Activated CD8-positive, alpha-beta T cell treated with anti-CD3 and anti-CD28 coated beads, Interleukin-2, amount 10 ng/mL, durations not matched to agents 7 days and 5 days (primary cell): Measurements from ENCODE around the gene OPN4. TPM values are rescaled to one million over a fixed set of nuclear protein-coding genes. Genes with fewer than 3 reads are reported as not detected.

ENCODE experiments used
- ATAC-seq: fragments of 150-1000 bp; cut with Tn5 transposase; one replicate; pipeline ENCODE4 v1.10.0; 2021; ENCODE audit warnings: moderate library complexity
- CTCF ChIA-PET: fragments of 350-600 bp; sonication (Branson Sonifier 250); formaldehyde crosslinking; loops from one replicate; lab custom pipeline; 2021; ENCODE audit warnings: antibody characterized with exemption; lab: Charles Lee
- POLR2A ChIA-PET: fragments of 350-600 bp; sonication (Branson Sonifier 250); formaldehyde crosslinking; loops from one replicate; lab custom pipeline; 2021; ENCODE audit warnings: antibody characterized with exemption; lab: Charles Lee
- DNase-seq: peaks from one replicate; pipeline ENCODE4 v3.0.0-alpha.2; 2020
- H3K27ac Mint-ChIP-seq: one replicate; pipeline ENCODE4 v1.8.0; 2021; ENCODE audit warnings: mild to moderate bottlenecking, mixed read lengths
- H3K27me3 Mint-ChIP-seq: one replicate; pipeline ENCODE4 v1.8.0; 2021; ENCODE audit warnings: low read depth, mixed read lengths
- H3K36me3 Mint-ChIP-seq: one replicate; pipeline ENCODE4 v1.8.0; 2021; ENCODE audit warnings: low read depth, mixed read lengths
- H3K4me1 Mint-ChIP-seq: one replicate; pipeline ENCODE4 v1.8.0; 2021; ENCODE audit warnings: low read depth, mixed read lengths
- H3K4me3 Mint-ChIP-seq: one replicate; pipeline ENCODE4 v1.8.0; 2021; ENCODE audit warnings: mild to moderate bottlenecking, mixed read lengths
- H3K9me3 Mint-ChIP-seq: one replicate; pipeline ENCODE4 v1.8.0; 2022; ENCODE audit warnings: mixed read lengths; ENCODE audit not compliant: insufficient read depth
- total RNA-seq, 2 experiments: library from RNA; stranded (reverse); gene quantifications; one replicate each; pipeline ENCODE4 v1.2.3, GENCODE V29; 2021

The OPN4 gene
- total RNA-seq, 2 experiments from 2014 or later: not detected

GRCh38 chr10:86665868-86666267 lies 11.5 kb downstream of the OPN4 start:
- Mint-ChIP-seq H3K4me3 (no peak overlapping the region), H3K27me3 (no peaks in the 10 kb centered on the region), H3K36me3 (no peaks in the 10 kb centered on the region), H3K27ac (no peak overlapping the region), H3K4me1 (no peaks in the 10 kb centered on the region), H3K9me3 (no peaks in the 10 kb centered on the region)
- ChIA-PET POLR2A (no interaction called here), CTCF (interaction anchor here (1.2 kb wide), 1 partner anchor 27 kb away, joined by 4 read pairs; no protein-coding TSS in a partner anchor)
- DNase-seq: no peak
- no peak for ATAC-seq

- Mint-ChIP-seq H3K27me3 (no peaks in the 10 kb centered on the region), H3K9me3 (no peaks in the 10 kb centered on the region), H3K36me3 (no peaks in the 10 kb centered on the region), H3K4me1 (no peaks in the 10 kb centered on the region), H3K4me3 (no peak overlapping the region), H3K27ac (no peak overlapping the region)
- ChIA-PET CTCF (interaction anchor here (1.2 kb wide), 1 partner anchor 27 kb away, joined by 4 read pairs; no protein-coding TSS in a partner anchor), POLR2A (no interaction called here)
- DNase-seq (no peak), ATAC-seq (no peak)
These were observed 12.2 kb downstream of the OPN4 start for GRCh38 chr10:86666538-86666937.

DNA sequence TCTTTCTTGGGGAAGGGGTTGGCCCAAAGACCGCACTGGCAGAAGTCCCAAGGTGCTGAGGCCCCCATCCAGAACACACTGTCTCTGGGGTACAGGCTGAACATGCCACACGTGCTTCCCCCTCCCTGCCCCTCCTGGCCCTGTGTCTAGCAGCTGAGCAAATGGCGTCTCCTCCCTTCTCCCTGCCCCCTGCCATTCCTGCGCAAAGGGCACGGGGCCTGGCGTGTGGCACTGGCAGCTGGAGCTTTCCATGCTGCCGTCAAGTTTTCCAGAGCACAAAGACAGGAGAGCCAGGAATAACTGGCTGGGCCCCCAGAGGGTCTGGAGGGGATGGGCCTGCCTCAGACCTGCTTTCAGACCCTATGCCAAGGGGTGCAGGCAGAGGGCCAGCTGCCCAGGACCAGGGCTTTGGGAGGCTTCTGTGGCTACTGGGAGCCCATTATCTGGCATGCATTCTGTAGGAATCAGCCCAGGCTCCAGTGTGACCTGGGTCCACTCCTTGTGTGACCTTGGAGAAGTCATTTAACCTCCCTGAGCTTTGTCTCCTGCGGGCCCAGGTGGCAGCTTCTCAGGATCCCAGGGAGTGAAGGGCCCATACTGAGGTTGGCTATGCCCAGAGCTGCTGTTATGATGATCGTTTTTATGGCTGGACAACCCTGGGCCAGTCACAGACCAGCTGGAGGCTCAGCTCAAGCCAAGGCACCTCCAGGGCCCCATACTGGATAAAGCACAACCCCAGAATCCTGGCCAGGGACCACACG lies 13.3 kb downstream of the OPN4 start:
- H3K9me3 Mint-ChIP-seq: no peaks in the 10 kb centered on the region
- no peaks in the 10 kb centered on the region for H3K36me3 Mint-ChIP-seq
- no peaks in the 10 kb centered on the region for H3K4me1 Mint-ChIP-seq
- ATAC-seq (no peak), DNase-seq (no peak)
- H3K4me3 Mint-ChIP-seq: no peak overlapping the region
- no peak overlapping the region for H3K27ac Mint-ChIP-seq
- no peaks in the 10 kb centered on the region for H3K27me3 Mint-ChIP-seq
- POLR2A ChIA-PET: no interaction called here
- CTCF ChIA-PET: no interaction called here

DNA sequence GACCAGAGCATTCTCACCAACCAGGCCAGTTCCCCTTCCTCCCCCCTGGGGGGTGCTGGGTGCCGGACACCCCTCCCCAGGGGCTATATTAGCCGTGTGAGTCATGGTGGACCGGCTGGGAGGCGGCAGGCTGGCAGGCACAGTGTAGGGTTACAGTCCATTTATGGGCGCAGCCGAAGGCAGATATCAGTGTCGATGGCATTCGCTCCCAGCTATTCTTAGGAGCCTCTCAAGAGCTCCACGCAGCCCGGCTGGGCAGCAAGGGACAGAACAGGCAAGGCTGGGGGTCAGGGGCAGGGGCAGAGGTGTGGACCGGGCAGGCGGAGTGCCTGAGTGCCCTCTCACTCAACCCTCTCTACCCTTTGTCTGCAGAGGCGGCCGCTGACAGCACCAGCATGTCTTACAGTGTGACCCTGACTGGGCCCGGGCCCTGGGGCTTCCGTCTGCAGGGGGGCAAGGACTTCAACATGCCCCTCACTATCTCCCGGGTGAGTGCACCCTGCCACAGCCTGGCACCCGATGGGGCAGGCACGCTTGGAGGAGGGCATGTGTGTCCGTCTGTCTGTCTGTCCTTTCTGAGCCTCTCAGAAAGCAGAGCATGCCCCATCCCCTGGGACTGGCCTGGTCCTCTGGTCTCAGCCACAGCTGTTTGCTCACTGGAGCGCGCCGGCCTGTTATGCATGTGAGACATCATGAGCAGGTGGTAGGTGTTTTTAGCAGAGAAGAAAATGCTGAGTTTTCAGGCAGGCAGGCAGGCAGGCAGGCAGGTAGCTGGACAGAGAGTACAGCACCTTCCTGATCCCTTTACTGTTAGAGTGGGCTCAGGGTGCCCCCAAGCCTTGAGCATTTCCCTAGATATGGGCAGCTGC lies 14.2 kb downstream of the OPN4 start, which contains the start of gene LDB3:
Gene LDB3, plus strand, starts transcription at position 215 of the 869 bp plus-strand sequence. Its CDS starts 181 bp downstream, at position 396.
- H3K36me3 Mint-ChIP-seq: no peaks in the 10 kb centered on the region
- no peak within 1 kb of the TSS for H3K4me3 Mint-ChIP-seq
- CTCF ChIA-PET: no interaction called here

GRCh38 chr10:86670290-86670811 lies 16.0 kb downstream of the OPN4 start:
- ChIA-PET POLR2A (no interaction called here), CTCF (no interaction called here)
- DNase-seq (no peak), ATAC-seq (no peak)
- no peak overlapping the region for H3K27ac Mint-ChIP-seq
- H3K36me3 Mint-ChIP-seq: no peaks in the 10 kb centered on the region
- no peak overlapping the region for H3K4me3 Mint-ChIP-seq
- H3K27me3 Mint-ChIP-seq: no peaks in the 10 kb centered on the region
- H3K4me1 Mint-ChIP-seq: no peaks in the 10 kb centered on the region
- no peaks in the 10 kb centered on the region for H3K9me3 Mint-ChIP-seq

More for the DNA sequence above, 14.2 kb downstream of the OPN4 start, which contains the start of gene LDB3:
- H3K27me3 Mint-ChIP-seq: no peaks in the 10 kb centered on the region
- DNase-seq: no peak
- ATAC-seq: no peak
- H3K4me1 Mint-ChIP-seq: no peaks in the 10 kb centered on the region
- H3K9me3 Mint-ChIP-seq: no peaks in the 10 kb centered on the region
- POLR2A ChIA-PET: interaction anchor here (0.6 kb wide), 1 partner anchor 233 kb away, joined by 3 read pairs; no protein-coding TSS in a partner anchor
- H3K27ac Mint-ChIP-seq: no peak within 1 kb of the TSS

DNA sequence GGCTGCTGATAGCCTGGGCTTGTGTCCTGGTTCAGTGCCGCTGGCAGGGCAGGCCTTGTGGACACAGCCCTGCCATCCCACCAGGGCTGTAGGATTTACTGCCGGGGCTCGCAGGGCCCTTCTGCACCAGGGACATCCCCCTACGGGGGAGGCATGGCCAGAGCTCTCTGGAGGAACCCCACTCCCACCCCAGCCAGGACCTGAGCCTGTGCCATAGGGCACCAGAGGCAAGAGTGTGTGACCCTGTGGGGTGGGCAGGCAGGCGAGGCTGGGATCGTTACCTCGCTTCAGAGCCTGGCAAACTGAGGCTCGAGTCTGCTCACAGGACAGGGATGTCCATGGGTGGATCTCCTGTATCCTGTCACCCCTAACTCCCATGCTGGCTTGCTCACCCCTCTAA lies 16.5 kb downstream of the OPN4 start:
- no peak overlapping the region for H3K4me3 Mint-ChIP-seq
- H3K27me3 Mint-ChIP-seq: no peaks in the 10 kb centered on the region
- ATAC-seq (no peak), DNase-seq (no peak)
- no peak overlapping the region for H3K27ac Mint-ChIP-seq
- POLR2A ChIA-PET: no interaction called here
- H3K9me3 Mint-ChIP-seq: no peaks in the 10 kb centered on the region
- H3K36me3 Mint-ChIP-seq: no peaks in the 10 kb centered on the region
- CTCF ChIA-PET: no interaction called here
- H3K4me1 Mint-ChIP-seq: no peaks in the 10 kb centered on the region

GRCh38 chr10:86671419-86671818 lies 17.1 kb downstream of the OPN4 start:
- no peaks in the 10 kb centered on the region for H3K27me3 Mint-ChIP-seq
- CTCF ChIA-PET: no interaction called here

GRCh38 chr10:86671985-86672710 lies 17.8 kb downstream of the OPN4 start:
- Mint-ChIP-seq H3K27ac (no peak overlapping the region), H3K4me3 (no peak overlapping the region), H3K9me3 (no peaks in the 10 kb centered on the region), H3K36me3 (no peaks in the 10 kb centered on the region), H3K4me1 (no peaks in the 10 kb centered on the region), H3K27me3 (no peaks in the 10 kb centered on the region)
- ATAC-seq: no peak
- POLR2A ChIA-PET: no interaction called here
- CTCF ChIA-PET: no interaction called here
- no peak for DNase-seq

More at GRCh38 chr10:86671419-86671818, 17.1 kb downstream of the OPN4 start:
- H3K4me3 Mint-ChIP-seq: no peak overlapping the region
- DNase-seq (no peak), ATAC-seq (no peak)
- no peaks in the 10 kb centered on the region for H3K4me1 Mint-ChIP-seq
- POLR2A ChIA-PET: no interaction called here
- no peaks in the 10 kb centered on the region for H3K9me3 Mint-ChIP-seq
- H3K27ac Mint-ChIP-seq: no peak overlapping the region
- no peaks in the 10 kb centered on the region for H3K36me3 Mint-ChIP-seq

GRCh38 chr10:86673216-86673826 lies 19.0 kb downstream of the OPN4 start:
- DNase-seq (no peak), ATAC-seq (no peak)
- Mint-ChIP-seq H3K9me3 (no peaks in the 10 kb centered on the region), H3K27ac (no peak overlapping the region), H3K27me3 (no peaks in the 10 kb centered on the region), H3K4me3 (no peak overlapping the region), H3K36me3 (no peaks in the 10 kb centered on the region), H3K4me1 (no peaks in the 10 kb centered on the region)
- POLR2A ChIA-PET: no interaction called here
- CTCF ChIA-PET: interaction anchor here (0.8 kb wide), 1 partner anchor 15 kb away, joined by 3 read pairs; no protein-coding TSS in a partner anchor

DNA sequence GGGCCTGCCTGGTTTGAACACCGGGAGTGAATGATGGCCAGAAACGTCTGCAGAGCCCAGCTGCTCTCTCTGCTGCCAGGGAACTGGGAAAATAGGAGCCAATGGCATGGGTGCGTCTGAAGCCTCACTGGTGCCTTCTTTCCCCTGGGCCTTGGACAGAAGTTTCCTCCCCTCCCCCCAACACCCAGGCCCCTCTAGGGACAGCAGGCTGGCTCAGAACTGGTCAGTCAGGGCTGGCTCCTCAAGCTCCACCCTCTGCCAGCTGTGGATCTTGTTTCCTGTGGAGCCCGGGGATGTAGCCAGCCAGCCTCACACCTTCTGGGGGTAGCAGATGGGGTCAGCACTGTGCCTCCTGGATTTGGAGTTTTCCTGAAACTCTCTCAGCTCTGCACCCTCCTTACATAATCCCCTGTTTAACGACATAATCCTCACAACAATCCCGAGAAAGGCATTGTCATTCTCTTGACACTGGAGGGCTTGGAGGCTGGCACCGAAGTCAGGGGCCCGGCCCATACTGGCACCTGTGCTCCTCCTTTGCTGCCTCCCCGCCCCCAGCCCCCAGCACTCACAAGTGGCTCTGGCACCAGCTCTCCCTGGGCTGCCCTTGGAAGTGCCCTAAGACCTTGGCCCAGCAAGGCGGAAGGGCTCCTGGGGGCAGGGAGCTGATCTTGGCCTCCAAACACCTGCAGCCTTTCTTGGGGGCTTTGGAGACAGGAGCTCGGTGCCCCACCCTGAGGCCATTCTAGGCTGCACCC lies 19.7 kb downstream of the OPN4 start:
- Mint-ChIP-seq H3K4me3 (no peak overlapping the region), H3K9me3 (no peaks in the 10 kb centered on the region)
- no peak for DNase-seq

More for the DNA sequence above, 19.7 kb downstream of the OPN4 start:
- no peak for ATAC-seq
- H3K27me3 Mint-ChIP-seq: no peaks in the 10 kb centered on the region
- ChIA-PET CTCF (interaction anchor here (0.8 kb wide), 1 partner anchor 15 kb away, joined by 3 read pairs; no protein-coding TSS in a partner anchor), POLR2A (no interaction called here)
- no peaks in the 10 kb centered on the region for H3K36me3 Mint-ChIP-seq
- no peak overlapping the region for H3K27ac Mint-ChIP-seq
- no peaks in the 10 kb centered on the region for H3K4me1 Mint-ChIP-seq
